ENCODE data around the gene FAN1. TPM values are rescaled to one million over a fixed set of nuclear protein-coding genes. Genes with fewer than 3 reads are reported as not detected.
A peak's percentile ranks its signal among the peaks of the same experiment; 100 is the strongest.
"Not testable (repeated sequence)": the region's sequence is repeated elsewhere in the genome, so short reads cannot be mapped to it uniquely, and the experiment has no call there.

The FAN1 gene
- polyA plus RNA-seq (2014; cell fraction: cytosol; rRNA removed) = 24.8 and 31.7 TPM in 2 replicates
- 58.8 and 60.1 TPM in 2 replicates for polyA plus RNA-seq (2014; cell fraction: nucleus; rRNA removed)

DNA sequence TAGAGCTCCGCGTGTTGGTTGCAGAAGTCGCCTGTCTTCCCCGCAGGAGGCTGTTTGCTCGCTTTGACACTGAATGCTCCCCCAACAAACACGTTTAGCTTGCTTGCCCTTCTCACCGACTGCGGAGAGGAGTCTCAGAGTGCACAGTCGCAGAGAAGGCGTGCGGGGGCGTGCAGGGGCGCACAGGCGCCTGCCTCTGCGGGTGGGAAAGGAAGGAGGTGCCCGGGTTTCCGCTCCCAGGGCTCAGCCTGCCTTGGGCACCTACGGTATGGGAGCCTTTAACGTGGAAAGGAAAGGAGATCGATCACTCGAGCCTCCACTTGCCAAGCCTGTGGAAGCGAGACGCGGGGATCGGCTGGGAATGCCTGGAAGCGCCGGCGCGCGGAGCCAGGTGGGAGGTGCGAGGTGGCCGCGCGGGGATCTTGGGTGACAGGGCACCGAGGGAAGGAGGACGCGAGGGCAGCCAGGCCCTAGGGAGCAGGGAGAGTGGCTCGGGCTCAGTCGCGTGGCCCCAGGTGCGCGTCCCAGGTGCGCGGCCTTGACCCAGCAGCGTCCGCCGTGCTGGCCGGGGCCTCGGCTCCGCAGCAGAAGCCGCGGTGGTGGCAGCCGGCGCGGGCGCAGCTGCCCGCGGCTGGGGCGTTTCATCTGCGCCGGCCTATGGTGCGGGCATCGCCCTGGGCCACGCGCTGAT lies at the start of gene FAN1:
TSS of gene FAN1 (plus strand) at position 419 of the 691 bp plus-strand sequence. CDS start 749 bp downstream, outside the sequence.
- DNase-seq (ENCODE audit: low spot score) = peak; percentile 94

GRCh38 chr15:30859091-30859874 lies 44.4 kb upstream of the FAN1 start:
- DNase-seq (ENCODE audit: low spot score) = peak; percentile 22

- no peak for DNase-seq (ENCODE audit: low spot score)
Observed at GRCh38 chr15:30865257-30865656, 38.5 kb upstream of the FAN1 start.

- DNase-seq (ENCODE audit: low spot score) = no peak
Observed at GRCh38 chr15:30870681-30871080, 33.0 kb upstream of the FAN1 start.

GRCh38 chr15:30872341-30872748 lies 31.4 kb upstream of the FAN1 start:
- DNase-seq (ENCODE audit: low spot score) = no peak

- no peak for DNase-seq (ENCODE audit: low spot score)
Observed at GRCh38 chr15:30877070-30877469, 26.6 kb upstream of the FAN1 start.

DNA sequence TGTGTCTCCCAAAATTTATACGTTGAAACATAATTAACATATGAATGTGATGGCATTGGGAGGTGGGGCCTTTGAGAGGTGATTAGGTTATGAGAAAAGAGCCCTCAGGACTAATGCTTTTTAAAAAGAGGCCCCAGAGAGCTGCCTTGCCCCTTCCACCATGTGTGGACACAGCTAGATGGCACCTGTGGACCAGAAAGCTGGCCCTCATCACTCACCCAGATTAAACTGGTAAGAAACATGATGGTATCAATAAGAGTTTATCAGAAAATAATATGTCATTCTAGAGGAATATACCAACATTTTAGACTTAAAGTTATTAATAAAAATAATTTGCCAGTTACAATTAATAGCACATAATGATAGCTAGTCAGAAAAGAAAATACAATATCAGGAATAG lies 25.2 kb upstream of the FAN1 start:
- no peak for DNase-seq (ENCODE audit: low spot score)

GRCh38 chr15:30882849-30883433 lies 20.8 kb upstream of the FAN1 start:
- no peak for DNase-seq (ENCODE audit: low spot score)

- DNase-seq (ENCODE audit: low spot score) = not testable (repeated sequence)
Observed at GRCh38 chr15:30883666-30884065, 20.0 kb upstream of the FAN1 start.

- DNase-seq (ENCODE audit: low spot score) = no peak
Observed at GRCh38 chr15:30885814-30886213, 17.9 kb upstream of the FAN1 start.

GRCh38 chr15:30889196-30889595 lies 14.5 kb upstream of the FAN1 start:
- no peak for DNase-seq (ENCODE audit: low spot score)

GRCh38 chr15:30895461-30896210 lies 8.1 kb upstream of the FAN1 start:
- no peak for DNase-seq (ENCODE audit: low spot score)

DNA sequence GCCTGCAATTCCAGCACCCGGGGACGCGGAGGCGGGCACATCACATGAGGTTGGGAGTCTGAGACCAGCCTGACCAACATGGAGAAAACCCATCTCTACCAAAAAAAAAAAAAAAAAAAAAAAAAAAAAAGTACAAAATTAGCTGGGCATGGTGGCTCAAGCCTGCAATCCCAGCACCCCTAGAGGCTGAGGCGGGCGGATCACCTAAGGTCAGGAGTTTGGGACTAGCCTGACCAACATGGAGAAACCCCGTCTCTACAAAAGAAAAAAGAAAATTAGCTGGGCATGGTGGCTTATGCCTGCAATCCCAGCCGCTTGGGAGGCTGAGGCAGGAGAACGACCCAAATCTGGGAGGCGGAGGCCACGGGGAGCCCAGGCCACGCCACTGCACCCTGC lies 7.5 kb upstream of the FAN1 start:
- no peak for DNase-seq (ENCODE audit: low spot score)

GRCh38 chr15:30901889-30902288 lies 1.8 kb upstream of the FAN1 start:
- no peak for DNase-seq (ENCODE audit: low spot score)

GRCh38 chr15:30904812-30905211 lies 1.1 kb downstream of the FAN1 start:
- no peak for DNase-seq (ENCODE audit: low spot score)

- DNase-seq (ENCODE audit: low spot score) = no peak
Observed at GRCh38 chr15:30905821-30906220, 2.1 kb downstream of the FAN1 start.

GRCh38 chr15:30906366-30906765 lies 2.7 kb downstream of the FAN1 start:
- DNase-seq (ENCODE audit: low spot score) = no peak

DNA sequence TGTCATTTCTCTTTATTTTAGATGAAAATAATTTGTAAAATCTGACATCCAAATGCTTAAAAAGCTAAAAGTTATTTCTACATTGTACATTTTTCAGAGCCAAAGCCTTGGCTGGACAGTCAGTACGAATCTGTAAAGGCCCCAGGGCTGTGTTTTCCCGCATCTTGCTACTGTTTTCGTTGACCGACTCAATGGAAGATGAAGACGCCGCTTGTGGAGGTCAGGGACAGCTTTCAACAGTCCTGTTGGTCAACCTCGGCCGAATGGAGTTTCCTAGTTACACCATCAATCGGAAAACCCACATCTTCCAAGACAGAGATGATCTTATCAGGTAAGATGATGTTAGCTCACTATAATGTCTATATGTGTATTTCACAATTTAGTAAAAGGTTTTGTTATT lies 10.0 kb downstream of the FAN1 start:
- no peak for DNase-seq (ENCODE audit: low spot score)

DNA sequence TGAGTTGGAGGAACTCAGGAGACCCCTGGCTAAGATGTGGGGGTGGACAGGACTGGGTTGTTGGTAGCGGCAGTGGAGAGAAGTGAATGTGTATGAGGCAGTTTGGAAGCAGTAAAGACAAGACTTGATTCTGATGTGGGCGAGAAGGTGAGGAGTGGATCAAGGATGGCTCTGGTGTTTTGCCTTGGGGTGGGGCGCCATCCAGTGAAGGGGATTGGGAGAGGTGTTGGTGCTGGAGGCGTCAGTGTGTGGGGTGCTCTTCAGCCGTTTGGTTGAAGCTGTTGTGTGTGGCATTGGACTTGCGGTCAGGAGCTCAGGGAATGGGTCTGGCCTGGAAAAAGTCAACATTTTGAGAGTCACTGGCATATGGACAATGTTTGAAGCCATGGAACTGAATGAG lies 13.3 kb downstream of the FAN1 start:
- DNase-seq (ENCODE audit: low spot score) = no peak

DNA sequence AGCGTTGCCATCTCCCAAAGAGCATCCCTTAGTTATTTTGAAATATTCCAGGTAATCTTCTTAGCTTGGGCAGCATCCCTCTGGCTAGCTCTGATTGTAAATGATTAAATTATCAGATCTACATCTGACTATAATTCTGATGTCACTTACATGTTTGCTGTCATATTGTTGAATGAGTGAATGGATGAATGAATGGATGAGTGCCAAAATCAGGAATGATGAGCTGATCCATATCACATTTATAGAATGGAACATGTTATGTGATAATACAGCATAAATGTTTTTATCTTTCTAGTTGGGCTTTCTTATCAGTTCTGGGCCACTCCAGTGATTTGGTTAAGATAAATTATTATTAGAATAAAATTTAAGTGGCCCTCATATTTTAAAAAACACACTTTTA lies 14.0 kb downstream of the FAN1 start:
- no peak for DNase-seq (ENCODE audit: low spot score)

DNA sequence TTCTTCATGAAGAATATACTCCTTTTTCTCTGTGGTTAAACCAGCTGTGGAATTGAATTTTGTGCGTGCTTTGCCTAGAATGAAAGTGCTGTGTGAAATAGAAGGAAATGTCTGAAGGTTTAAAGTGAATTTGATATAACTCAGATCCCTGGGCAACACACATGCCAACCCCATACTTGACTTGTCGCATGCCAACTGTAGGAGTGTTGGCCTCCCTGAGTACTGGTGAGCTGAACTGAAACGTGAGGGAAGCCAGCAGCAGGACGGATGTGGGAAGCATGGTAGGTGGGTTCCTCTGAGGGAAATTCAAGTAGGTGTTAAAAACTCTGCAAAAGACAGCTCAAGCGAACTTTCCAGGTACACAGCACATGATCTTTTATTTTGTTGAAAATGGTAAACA lies 14.7 kb downstream of the FAN1 start:
- DNase-seq (ENCODE audit: low spot score) = no peak

All from SK-N-DZ (cell line).